Left lung (tissue), 10 donors: ENCODE data around the gene KLRC4. TPM values are rescaled to one million over a fixed set of nuclear protein-coding genes. Genes with fewer than 3 reads are reported as not detected.
"Not testable (repeated sequence)": the region's sequence is repeated elsewhere in the genome, so short reads cannot be mapped to it uniquely, and the experiment has no call there.

Experiments used
- ATAC-seq: fragments of 200-7000 bp; cut with Tn5 transposase; one replicate; pipeline ENCODE4 v1.9.1; 2020; ENCODE audit warnings: moderate library complexity
- DNase-seq, 4 donors: peaks; one replicate each; pipeline ENCODE4 v3.0.0-alpha.2; 2013 to 2020
- H3K27ac ChIP-seq, 2 donors: fragments of 200-600 bp; sonication (generic) in 1 of 2; one replicate each; pipeline versions ENCODE4 v1.5.0 to v1.8.0; 2020 to 2021
- H3K27me3 ChIP-seq, 2 donors: fragments of 200-600 bp; sonication (generic) in 1 of 2; one replicate each; pipeline versions ENCODE4 v1.5.0 to v1.8.0; 2020 to 2021
- H3K36me3 ChIP-seq, 2 donors: fragments of 200-600 bp; sonication (generic) in 1 of 2; one replicate each; pipeline versions ENCODE4 v1.5.0 to v1.8.0; 2020 to 2021
- H3K4me1 ChIP-seq, 2 donors: fragments of 200-600 bp; one replicate each; pipeline ENCODE4 v1.8.0; 2021
- H3K4me3 ChIP-seq, 2 donors: fragments of 200-600 bp; sonication (generic) in 1 of 2; one replicate each; pipeline versions ENCODE4 v1.5.0 to v1.8.0; 2020 to 2021; ENCODE audit warnings: mild to moderate bottlenecking in 1 of 2
- H3K9me3 ChIP-seq, 2 donors: fragments of 200-600 bp; sonication (generic) in 1 of 2; one replicate each; pipeline versions ENCODE4 v1.5.0 to v1.8.0; 2020 to 2021
- intact Hi-C, 2 donors: fragments of 100-400 bp; cut with DNase I; formaldehyde crosslinking; loops; one replicate each; pipeline versions ENCODE4 v1.11.2 to v1.14.2; 2022
- polyA plus RNA-seq, 6 donors: library from polyadenylated mRNA; unstranded; fragments of 120-200 nt; gene quantifications; one replicate each; pipeline ENCODE4 v1.2.1, GENCODE V29; 2013; ENCODE audit not compliant: insufficient read length in 6 of 6
- total RNA-seq, 2 donors: library from RNA; stranded (reverse); fragmentation: NEBNext Ultra II Directional; extraction: Animal tissue kit (Norgen Biotek cat#: 25700); gene quantifications; one replicate each; pipeline ENCODE4 v1.2.1, GENCODE V29; 2021
- TF ChIP-seq, protein P1 (sequence below), 2 donors: fragments of 200-600 bp; sonication (generic) in 1 of 2; IDR thresholded peaks; one replicate each; pipeline versions ENCODE4 v1.5.0 to v1.8.0; 2021; ENCODE audit warnings: antibody characterized with exemption in 2 of 2
- donor health status: DM: no; HTN: yes; CAD: no.
- donor health status: DM: no; HTN: no; CAD: no.

The KLRC4 gene
- total and polyA plus RNA-seq, 8 donors = 0.21 to 1.3 (median 0.35) TPM; not detected in 2

DNA sequence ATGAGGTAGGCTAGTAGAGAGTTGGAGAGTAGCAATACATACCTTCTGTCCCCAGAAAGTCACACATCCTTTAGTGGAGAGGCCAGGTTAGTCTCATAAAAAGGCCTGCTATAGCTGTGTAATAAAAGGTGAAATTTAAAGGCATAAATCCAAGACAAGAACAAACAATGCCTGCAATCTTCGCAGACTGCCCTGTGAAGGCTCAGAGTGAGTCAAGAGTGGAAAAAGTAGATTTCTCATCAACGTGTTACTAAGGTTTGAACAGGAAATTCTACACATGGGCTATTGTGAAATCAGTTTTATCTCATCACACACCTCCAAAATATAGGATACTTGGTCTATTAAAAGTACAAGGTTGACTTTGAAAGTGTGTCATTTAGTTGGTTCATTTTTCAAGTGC lies 43.6 kb upstream of the KLRC4 start, which contains the start of gene KLRC1:
TSS of gene KLRC1 (minus strand) at position 222 of the 400 bp plus-strand sequence. CDS start 2,221 bp downstream, outside the sequence.
- H3K9me3 ChIP-seq = peaks cover 3 to 29% of the 10 kb centered on the region in 2 donors
- TF ChIP-seq, protein P1, sequence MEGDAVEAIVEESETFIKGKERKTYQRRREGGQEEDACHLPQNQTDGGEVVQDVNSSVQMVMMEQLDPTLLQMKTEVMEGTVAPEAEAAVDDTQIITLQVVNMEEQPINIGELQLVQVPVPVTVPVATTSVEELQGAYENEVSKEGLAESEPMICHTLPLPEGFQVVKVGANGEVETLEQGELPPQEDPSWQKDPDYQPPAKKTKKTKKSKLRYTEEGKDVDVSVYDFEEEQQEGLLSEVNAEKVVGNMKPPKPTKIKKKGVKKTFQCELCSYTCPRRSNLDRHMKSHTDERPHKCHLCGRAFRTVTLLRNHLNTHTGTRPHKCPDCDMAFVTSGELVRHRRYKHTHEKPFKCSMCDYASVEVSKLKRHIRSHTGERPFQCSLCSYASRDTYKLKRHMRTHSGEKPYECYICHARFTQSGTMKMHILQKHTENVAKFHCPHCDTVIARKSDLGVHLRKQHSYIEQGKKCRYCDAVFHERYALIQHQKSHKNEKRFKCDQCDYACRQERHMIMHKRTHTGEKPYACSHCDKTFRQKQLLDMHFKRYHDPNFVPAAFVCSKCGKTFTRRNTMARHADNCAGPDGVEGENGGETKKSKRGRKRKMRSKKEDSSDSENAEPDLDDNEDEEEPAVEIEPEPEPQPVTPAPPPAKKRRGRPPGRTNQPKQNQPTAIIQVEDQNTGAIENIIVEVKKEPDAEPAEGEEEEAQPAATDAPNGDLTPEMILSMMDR (IDR thresholded peaks at IDR 0.05) = no peak
- no peak for ATAC-seq
- intact Hi-C loops = no loop called here
- no peak within 1 kb of the TSS for H3K4me3 ChIP-seq
- no peaks in the 10 kb centered on the region for H3K36me3 ChIP-seq
- no peaks in the 10 kb centered on the region for H3K4me1 ChIP-seq
- H3K27me3 ChIP-seq = no peaks in the 10 kb centered on the region
- DNase-seq = no peak
- no peak within 1 kb of the TSS for H3K27ac ChIP-seq

DNA sequence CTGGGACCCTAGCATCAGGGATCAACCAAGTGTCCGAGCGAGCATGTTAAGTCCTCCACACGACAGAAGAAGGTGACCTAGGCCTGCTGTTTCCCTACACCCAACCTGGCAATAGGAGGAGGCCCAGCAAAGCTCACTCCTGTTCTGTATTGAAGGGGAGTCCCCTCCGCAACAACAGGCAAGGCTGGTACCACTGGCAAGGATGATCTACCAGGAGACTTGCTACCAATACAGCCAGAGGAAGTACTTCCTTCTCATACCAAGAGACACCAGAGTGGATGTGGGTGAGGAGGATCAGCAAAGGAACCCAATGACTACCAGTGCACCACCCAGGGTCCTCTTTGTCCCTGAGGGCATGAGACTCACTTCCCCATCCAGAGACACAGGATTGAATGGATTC lies 38.7 kb upstream of the KLRC4 start:
- intact Hi-C loops = no loop called here
- Histone ChIP-seq H3K27ac (no peak overlapping the region), H3K4me1 (no peaks in the 10 kb centered on the region), H3K9me3 (no peaks in the 10 kb centered on the region), H3K36me3 (no peaks in the 10 kb centered on the region), H3K27me3 (no peaks in the 10 kb centered on the region), H3K4me3 (no peak overlapping the region)
- ATAC-seq = no peak
- DNase-seq = no peak
- TF ChIP-seq, protein P1 (IDR thresholded peaks at IDR 0.05) = no peak

DNA sequence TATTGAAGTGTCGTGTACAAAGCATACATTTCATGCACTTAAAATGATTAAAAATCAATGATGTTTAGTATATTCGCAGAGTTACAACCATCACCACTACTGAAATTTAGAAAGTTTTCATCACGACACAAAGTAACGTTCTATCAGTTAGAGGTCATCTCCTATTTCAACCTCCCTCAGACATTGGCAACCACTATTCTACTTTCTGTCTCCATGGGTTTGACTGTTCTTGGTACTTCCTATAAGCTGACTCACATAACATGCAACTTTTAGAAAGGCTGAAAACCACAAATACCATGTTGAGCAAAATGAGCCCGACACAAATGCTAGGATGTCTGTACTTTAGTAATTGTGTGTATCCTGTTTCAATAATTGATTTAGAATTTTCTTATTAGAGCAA lies 36.5 kb upstream of the KLRC4 start:
- H3K4me3 ChIP-seq, H3K4me1 ChIP-seq, ATAC-seq, H3K36me3 ChIP-seq, intact Hi-C loops, DNase-seq, H3K27me3 ChIP-seq, H3K27ac ChIP-seq, H3K9me3 ChIP-seq: not testable (repeated sequence)

DNA sequence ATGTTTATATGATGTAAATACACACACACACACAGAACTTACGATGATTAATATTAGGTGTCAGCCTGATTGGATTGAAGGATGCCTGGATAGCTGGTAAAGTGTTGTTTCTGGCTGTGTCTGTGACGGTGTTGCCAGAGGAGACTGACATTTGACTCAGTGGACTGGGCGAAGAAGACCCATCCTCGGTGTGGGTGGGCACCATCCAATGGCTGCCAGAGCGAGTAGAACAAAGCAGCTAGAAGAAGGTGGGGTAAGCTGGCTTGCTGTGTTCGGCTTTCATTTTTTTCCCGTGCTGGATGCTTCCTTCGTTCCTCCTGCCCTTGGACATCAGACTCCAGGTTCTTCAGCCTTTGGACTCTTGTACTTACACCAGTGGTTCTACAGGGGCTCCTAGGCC lies 31.6 kb upstream of the KLRC4 start:
- H3K36me3 ChIP-seq, DNase-seq, H3K27ac ChIP-seq, H3K4me3 ChIP-seq, ATAC-seq, H3K27me3 ChIP-seq, H3K9me3 ChIP-seq, H3K4me1 ChIP-seq, intact Hi-C loops: not testable (repeated sequence)

DNA sequence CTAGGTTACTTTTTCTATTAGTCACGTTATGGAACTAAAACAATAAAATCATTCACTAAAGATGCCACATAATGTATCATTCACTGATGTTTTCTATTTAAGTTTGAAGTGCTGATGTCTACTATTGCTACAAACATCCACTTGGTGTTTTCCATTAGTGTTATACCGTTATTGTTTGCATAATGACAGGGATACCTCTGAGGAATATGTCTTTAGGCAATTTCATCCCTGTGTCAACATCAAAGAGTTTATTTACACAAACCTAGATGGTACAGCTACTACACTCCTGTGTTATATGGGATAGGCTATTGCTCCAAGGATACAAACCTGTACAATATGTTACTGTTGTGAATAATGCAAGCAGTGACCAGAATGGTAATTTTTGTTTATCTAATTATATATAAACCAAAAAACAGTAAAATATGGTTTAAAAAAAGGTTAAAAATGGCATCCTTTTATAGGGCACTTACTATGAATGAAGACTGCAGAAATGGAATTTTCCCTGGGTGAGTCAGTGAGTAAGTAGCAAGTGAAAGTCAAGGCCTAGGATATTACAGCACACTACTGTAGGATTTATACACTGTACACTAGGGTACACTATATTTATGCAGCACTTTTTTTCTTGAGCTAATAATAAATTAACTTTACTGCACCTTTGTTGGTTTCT lies 30.2 kb upstream of the KLRC4 start:
- H3K27ac ChIP-seq, H3K4me3 ChIP-seq, H3K9me3 ChIP-seq, intact Hi-C loops, H3K4me1 ChIP-seq, H3K27me3 ChIP-seq, H3K36me3 ChIP-seq, DNase-seq, ATAC-seq: not testable (repeated sequence)

DNA sequence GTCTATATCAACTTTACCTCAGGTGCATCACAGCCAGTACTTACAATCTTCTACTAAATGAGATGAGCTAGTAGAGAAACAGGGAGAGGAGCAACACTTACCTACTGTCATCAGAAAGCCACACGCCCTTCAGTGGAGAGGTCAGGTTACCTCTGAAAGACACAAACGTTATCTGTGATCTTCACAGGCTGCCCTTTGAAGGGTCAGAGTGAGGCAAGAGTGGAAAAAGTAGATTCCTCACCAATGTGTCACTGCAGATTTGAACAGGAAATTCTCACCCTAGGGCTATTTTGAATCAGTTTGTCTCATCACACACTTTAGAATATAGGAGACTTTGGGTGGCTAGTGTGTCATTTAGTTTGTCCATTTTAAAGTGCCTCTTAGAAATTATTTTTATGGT lies 28.0 kb upstream of the KLRC4 start:
- DNase-seq, ATAC-seq, H3K4me3 ChIP-seq, H3K4me1 ChIP-seq, H3K27me3 ChIP-seq, intact Hi-C loops, H3K9me3 ChIP-seq, H3K27ac ChIP-seq, H3K36me3 ChIP-seq: not testable (repeated sequence)

DNA sequence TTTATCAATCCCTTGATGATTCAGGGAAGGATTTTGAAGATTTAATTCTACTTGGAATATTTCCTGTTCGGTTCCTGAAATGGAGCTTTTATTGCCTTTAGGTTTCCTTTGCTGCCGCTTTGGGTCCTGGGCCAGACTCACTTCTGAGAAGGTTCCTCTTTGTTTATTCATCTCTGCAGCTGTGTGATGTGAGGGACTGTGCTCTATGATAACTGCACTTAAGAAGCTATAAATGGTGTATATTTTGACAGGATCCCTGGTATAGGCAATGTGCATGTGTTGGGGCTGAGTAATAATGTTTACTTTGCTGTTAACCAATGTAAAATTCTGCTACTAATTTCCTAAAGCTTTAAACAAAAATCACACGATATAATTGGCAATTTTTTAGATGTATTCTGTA lies 26.3 kb upstream of the KLRC4 start, which contains the start of gene KLRC2:
TSS of gene KLRC2 (minus strand) at position 195 of the 400 bp plus-strand sequence. CDS start at position 171, 24 bp downstream.
- H3K36me3 ChIP-seq, H3K27me3 ChIP-seq, intact Hi-C loops, H3K9me3 ChIP-seq, ATAC-seq, H3K27ac ChIP-seq, H3K4me3 ChIP-seq, H3K4me1 ChIP-seq, DNase-seq: not testable (repeated sequence)

DNA sequence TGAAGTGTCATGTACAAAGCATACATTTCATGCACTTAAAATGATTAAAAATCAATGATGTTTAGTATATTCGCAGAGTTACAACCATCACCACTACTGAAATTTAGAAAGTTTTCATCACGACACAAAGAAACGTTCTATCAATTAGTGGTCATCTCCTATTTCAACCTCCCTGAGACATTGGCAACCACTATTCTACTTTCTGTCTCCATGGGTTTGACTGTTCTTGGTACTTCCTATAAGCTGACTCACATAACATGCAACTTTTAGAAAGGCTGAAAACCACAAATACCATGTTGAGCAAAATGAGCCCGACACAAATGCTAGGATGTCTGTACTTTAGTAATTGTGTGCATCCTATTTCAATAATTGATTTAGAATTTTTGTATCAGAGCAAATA lies 21.1 kb upstream of the KLRC4 start:
- H3K4me3 ChIP-seq, H3K4me1 ChIP-seq, H3K27me3 ChIP-seq, ATAC-seq, DNase-seq, H3K9me3 ChIP-seq, H3K27ac ChIP-seq, H3K36me3 ChIP-seq, intact Hi-C loops: not testable (repeated sequence)

DNA sequence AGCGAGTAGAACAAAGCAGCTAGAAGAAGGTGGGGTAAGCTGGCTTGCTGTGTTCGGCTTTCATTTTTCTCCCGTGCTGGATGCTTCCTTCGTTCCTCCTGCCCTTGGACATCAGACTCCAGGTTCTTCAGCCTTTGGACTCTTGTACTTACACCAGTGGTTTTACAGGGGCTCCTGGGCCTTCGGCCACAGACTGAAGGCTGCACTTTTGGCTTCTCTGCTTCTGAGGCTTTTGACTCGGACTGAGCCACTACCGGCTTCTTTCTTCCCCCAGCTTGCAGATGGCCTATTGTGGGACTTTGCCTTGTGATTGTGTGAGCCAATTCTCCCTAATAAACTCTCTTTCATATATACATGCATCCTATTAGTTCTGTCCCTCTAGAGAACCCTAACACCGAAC lies 16.4 kb upstream of the KLRC4 start:
- H3K9me3 ChIP-seq, H3K27me3 ChIP-seq, H3K36me3 ChIP-seq, H3K27ac ChIP-seq, H3K4me3 ChIP-seq, intact Hi-C loops, ATAC-seq, DNase-seq, H3K4me1 ChIP-seq: not testable (repeated sequence)

DNA sequence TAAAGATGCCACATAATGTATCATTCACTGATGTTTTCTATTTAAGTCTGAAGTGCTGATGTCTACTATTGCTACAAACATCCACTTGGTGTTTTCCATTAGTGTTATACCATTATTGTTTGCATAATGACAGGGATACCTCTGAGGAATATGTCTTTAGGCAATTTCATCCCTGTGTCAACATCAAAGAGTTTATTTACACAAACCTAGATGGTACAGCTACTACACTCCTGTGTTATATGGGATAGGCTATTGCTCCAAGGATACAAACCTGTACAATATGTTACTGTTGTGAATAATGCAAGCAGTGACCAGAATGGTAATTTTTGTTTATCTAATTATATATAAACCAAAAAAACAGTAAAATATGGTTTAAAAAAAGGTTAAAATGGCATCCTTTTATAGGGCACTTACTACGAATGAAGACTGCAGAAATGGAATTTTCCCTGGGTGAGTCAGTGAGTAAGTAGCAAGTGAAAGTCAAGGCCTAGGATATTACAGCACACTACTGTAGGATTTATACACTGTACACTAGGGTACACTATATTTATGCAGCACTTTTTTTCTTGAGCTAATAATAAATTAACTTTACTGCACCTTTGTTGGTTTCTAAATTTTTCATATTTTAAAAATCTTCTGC lies 14.8 kb upstream of the KLRC4 start:
- H3K4me3 ChIP-seq, H3K4me1 ChIP-seq, H3K9me3 ChIP-seq, H3K27ac ChIP-seq, H3K36me3 ChIP-seq, H3K27me3 ChIP-seq, intact Hi-C loops, DNase-seq, ATAC-seq: not testable (repeated sequence)

DNA sequence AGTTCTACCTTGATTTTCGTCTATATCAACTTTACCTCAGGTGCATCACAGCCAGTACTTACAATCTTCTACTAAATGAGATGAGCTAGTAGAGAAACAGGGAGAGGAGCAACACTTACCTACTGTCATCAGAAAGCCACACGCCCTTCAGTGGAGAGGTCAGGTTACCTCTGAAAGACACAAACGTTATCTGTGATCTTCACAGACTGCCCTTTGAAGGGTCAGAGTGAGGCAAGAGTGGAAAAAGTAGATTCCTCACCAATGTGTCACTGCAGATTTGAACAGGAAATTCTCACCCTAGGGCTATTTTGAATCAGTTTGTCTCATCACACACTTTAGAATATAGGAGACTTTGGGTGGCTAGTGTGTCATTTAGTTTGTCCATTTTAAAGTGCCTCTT lies 12.6 kb upstream of the KLRC4 start:
- H3K27me3 ChIP-seq, H3K9me3 ChIP-seq, intact Hi-C loops, H3K4me1 ChIP-seq, H3K27ac ChIP-seq, DNase-seq, H3K36me3 ChIP-seq, ATAC-seq, H3K4me3 ChIP-seq: not testable (repeated sequence)
